HepG2 (cell line): ENCODE data around the gene GDF9. TPM values are rescaled to one million over a fixed set of nuclear protein-coding genes. Genes with fewer than 3 reads are reported as not detected.

ENCODE experiments used
- CREM ChIP-seq, 2 experiments: sonication (generic) in 1 of 2; formaldehyde crosslinking in 1 of 2; IDR thresholded peaks; 2 replicates each; pipeline versions ENCODE4 v1.4.0 to v1.6.1; 2016 to 2020; ENCODE audit warnings: antibody characterized with exemption in 1 of 2, mild to moderate bottlenecking in 1 of 2, missing genetic modification reagents in 1 of 2
- ESRRA ChIP-seq: sonication (generic); formaldehyde crosslinking; IDR thresholded peaks from 2 replicates; pipeline ENCODE4 v1.5.1; 2020; ENCODE audit warnings: mild to moderate bottlenecking, low read depth, missing genetic modification reagents
- HNRNPLL ChIP-seq: fragments of 200-400 bp; formaldehyde crosslinking; IDR thresholded peaks from 2 replicates; pipeline ENCODE4 v1.6.1; 2017; ENCODE audit warnings: mild to moderate bottlenecking, low read depth, low read length; ENCODE audit not compliant: poor library complexity, severe bottlenecking
- MAFK ChIP-seq, 2 experiments: IDR thresholded peaks in 1 of 2; conservative IDR thresholded peaks in 1 of 2; 2 replicates each; pipeline ENCODE4 v1.6.1; 2011; ENCODE audit warnings: improper control_type of control experiment in 2 of 2, low read length in 2 of 2
- RARG ChIP-seq: sonication (generic); formaldehyde crosslinking; IDR thresholded peaks from 2 replicates; pipeline ENCODE4 v1.4.0; 2020; ENCODE audit warnings: low read depth, mild to moderate bottlenecking, missing genetic modification reagents
- SIX4 ChIP-seq: sonication (generic); formaldehyde crosslinking; IDR thresholded peaks from 2 replicates; pipeline ENCODE4 v1.4.0; 2020; ENCODE audit warnings: missing genetic modification reagents
- ZFY ChIP-seq: sonication (generic); formaldehyde crosslinking; IDR thresholded peaks from 2 replicates; pipeline ENCODE4 v1.4.0; 2020; ENCODE audit warnings: missing genetic modification reagents
- ZNF337 ChIP-seq: sonication (generic); formaldehyde crosslinking; IDR thresholded peaks from 2 replicates; pipeline ENCODE4 v1.5.1; 2020; ENCODE audit warnings: missing genetic modification reagents, low read depth, mild to moderate bottlenecking, borderline replicate concordance
- polyA plus RNA-seq, 8 experiments: library from polyadenylated mRNA; depleted of rRNA in 3 of 8; stranded (reverse) in 7 of 8; unstranded in 1 of 8; fragments of >200 nt; fragmentation: Illumina TruSeq in 4 of 8; extraction: Trizol in 4 of 8; gene quantifications; 2 replicates each; pipeline versions ENCODE4 v1.2.1 to v1.2.3, GENCODE V29; 2011 to 2016; ENCODE audit warnings: low read depth in 4 of 8, missing spikeins in 1 of 8, mixed read lengths in 1 of 8; ENCODE audit not compliant: insufficient read depth in 1 of 8
- total RNA-seq, 5 experiments: library from RNA; depleted of rRNA; stranded (reverse); fragments of >200 nt; fragmentation: Illumina TruSeq; extraction: Trizol; gene quantifications; 2 replicates each; pipeline ENCODE4 v1.2.3, GENCODE V29; 2016; ENCODE audit warnings: low read depth in 1 of 5
- TF ChIP-seq, protein P1 (sequence below): sonication (generic); formaldehyde crosslinking; IDR thresholded peaks from 2 replicates; pipeline ENCODE4 v1.5.0; 2020; ENCODE audit warnings: mild to moderate bottlenecking, missing genetic modification reagents, borderline replicate concordance
- TF ChIP-seq, protein P2 (sequence below): sonication (generic); formaldehyde crosslinking; IDR thresholded peaks from 2 replicates; pipeline ENCODE4 v1.5.1; 2020; ENCODE audit warnings: mild to moderate bottlenecking, missing genetic modification reagents, borderline replicate concordance

The GDF9 gene
- total and polyA plus RNA-seq, 2 of the 13 experiments (the other 11 are each of a cell fraction or from before 2014, with no cell fraction given): 0.33 to 0.38 TPM

DNA sequence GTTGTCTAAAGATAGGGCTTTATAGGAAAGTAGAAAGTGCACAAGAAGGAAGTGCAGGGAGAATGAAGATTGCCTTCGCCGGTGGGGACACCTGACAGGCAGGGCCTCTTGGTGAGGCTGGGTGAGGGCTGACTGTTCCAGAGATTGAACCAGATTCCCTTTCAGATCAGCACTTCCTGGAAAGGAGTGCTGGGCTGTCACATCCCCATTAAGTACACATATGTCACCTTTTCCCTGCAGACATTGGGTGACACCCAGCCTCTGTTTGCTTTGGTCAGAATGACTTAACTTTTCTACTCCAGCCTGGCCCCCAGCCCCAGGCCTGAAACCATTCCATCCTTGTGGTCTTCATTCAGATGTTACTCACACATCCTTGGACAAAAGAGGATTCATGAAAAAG, 28.4 kb downstream of the GDF9 start (continued):
- TF ChIP-seq, protein P1, sequence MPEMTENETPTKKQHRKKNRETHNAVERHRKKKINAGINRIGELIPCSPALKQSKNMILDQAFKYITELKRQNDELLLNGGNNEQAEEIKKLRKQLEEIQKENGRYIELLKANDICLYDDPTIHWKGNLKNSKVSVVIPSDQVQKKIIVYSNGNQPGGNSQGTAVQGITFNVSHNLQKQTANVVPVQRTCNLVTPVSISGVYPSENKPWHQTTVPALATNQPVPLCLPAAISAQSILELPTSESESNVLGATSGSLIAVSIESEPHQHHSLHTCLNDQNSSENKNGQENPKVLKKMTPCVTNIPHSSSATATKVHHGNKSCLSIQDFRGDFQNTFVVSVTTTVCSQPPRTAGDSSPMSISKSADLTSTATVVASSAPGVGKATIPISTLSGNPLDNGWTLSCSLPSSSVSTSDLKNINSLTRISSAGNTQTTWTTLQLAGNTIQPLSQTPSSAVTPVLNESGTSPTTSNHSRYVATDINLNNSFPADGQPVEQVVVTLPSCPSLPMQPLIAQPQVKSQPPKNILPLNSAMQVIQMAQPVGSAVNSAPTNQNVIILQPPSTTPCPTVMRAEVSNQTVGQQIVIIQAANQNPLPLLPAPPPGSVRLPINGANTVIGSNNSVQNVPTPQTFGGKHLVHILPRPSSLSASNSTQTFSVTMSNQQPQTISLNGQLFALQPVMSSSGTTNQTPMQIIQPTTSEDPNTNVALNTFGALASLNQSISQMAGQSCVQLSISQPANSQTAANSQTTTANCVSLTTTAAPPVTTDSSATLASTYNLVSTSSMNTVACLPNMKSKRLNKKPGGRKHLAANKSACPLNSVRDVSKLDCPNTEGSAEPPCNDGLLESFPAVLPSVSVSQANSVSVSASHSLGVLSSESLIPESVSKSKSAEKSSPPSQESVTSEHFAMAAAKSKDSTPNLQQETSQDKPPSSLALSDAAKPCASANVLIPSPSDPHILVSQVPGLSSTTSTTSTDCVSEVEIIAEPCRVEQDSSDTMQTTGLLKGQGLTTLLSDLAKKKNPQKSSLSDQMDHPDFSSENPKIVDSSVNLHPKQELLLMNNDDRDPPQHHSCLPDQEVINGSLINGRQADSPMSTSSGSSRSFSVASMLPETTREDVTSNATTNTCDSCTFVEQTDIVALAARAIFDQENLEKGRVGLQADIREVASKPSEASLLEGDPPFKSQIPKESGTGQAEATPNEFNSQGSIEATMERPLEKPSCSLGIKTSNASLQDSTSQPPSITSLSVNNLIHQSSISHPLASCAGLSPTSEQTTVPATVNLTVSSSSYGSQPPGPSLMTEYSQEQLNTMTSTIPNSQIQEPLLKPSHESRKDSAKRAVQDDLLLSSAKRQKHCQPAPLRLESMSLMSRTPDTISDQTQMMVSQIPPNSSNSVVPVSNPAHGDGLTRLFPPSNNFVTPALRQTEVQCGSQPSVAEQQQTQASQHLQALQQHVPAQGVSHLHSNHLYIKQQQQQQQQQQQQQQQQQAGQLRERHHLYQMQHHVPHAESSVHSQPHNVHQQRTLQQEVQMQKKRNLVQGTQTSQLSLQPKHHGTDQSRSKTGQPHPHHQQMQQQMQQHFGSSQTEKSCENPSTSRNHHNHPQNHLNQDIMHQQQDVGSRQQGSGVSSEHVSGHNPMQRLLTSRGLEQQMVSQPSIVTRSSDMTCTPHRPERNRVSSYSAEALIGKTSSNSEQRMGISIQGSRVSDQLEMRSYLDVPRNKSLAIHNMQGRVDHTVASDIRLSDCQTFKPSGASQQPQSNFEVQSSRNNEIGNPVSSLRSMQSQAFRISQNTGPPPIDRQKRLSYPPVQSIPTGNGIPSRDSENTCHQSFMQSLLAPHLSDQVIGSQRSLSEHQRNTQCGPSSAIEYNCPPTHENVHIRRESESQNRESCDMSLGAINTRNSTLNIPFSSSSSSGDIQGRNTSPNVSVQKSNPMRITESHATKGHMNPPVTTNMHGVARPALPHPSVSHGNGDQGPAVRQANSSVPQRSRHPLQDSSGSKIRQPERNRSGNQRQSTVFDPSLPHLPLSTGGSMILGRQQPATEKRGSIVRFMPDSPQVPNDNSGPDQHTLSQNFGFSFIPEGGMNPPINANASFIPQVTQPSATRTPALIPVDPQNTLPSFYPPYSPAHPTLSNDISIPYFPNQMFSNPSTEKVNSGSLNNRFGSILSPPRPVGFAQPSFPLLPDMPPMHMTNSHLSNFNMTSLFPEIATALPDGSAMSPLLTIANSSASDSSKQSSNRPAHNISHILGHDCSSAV (CRISPR knock-in tag): no peak
- TF ChIP-seq RARG (CRISPR knock-in tag) (no peak), ZFY (CRISPR knock-in tag) (peak; percentile 52), SIX4 (CRISPR knock-in tag) (peak; percentile 69), HNRNPLL (no peak), ESRRA (CRISPR knock-in tag) (0 out of 2 replicates have a peak, but pooled peaks have one; percentile 36), ZNF337 (CRISPR knock-in tag) (no peak; the same call in 1 of the 2 replicates), CREM (IDR thresholded peaks at IDR 0.05) (no peak), CREM (CRISPR knock-in tag; IDR thresholded peaks at IDR 0.05) (no peak), MAFK (conservative IDR thresholded peaks at IDR 0.05 in 1 of 2, IDR thresholded peaks at IDR 0.05 in 1 of 2; ENCODE audit: low read length in 2 of 2) (no peak; a peak in 1 of 4 replicates)
- TF ChIP-seq, protein P2, sequence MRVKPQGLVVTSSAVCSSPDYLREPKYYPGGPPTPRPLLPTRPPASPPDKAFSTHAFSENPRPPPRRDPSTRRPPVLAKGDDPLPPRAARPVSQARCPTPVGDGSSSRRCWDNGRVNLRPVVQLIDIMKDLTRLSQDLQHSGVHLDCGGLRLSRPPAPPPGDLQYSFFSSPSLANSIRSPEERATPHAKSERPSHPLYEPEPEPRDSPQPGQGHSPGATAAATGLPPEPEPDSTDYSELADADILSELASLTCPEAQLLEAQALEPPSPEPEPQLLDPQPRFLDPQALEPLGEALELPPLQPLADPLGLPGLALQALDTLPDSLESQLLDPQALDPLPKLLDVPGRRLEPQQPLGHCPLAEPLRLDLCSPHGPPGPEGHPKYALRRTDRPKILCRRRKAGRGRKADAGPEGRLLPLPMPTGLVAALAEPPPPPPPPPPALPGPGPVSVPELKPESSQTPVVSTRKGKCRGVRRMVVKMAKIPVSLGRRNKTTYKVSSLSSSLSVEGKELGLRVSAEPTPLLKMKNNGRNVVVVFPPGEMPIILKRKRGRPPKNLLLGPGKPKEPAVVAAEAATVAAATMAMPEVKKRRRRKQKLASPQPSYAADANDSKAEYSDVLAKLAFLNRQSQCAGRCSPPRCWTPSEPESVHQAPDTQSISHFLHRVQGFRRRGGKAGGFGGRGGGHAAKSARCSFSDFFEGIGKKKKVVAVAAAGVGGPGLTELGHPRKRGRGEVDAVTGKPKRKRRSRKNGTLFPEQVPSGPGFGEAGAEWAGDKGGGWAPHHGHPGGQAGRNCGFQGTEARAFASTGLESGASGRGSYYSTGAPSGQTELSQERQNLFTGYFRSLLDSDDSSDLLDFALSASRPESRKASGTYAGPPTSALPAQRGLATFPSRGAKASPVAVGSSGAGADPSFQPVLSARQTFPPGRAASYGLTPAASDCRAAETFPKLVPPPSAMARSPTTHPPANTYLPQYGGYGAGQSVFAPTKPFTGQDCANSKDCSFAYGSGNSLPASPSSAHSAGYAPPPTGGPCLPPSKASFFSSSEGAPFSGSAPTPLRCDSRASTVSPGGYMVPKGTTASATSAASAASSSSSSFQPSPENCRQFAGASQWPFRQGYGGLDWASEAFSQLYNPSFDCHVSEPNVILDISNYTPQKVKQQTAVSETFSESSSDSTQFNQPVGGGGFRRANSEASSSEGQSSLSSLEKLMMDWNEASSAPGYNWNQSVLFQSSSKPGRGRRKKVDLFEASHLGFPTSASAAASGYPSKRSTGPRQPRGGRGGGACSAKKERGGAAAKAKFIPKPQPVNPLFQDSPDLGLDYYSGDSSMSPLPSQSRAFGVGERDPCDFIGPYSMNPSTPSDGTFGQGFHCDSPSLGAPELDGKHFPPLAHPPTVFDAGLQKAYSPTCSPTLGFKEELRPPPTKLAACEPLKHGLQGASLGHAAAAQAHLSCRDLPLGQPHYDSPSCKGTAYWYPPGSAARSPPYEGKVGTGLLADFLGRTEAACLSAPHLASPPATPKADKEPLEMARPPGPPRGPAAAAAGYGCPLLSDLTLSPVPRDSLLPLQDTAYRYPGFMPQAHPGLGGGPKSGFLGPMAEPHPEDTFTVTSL: peak; percentile 69; the same call in 1 of the 2 replicates
